Colonic mucosa (tissue), 4 donors: ENCODE results near the gene PINK1. TPM values are rescaled to one million over a fixed set of nuclear protein-coding genes. Genes with fewer than 3 reads are reported as not detected.
A peak's percentile ranks its signal among the peaks of the same experiment; 100 is the strongest.

ENCODE experiments used
- DNase-seq: peaks from one replicate; pipeline ENCODE4 v3.0.0-alpha.2; 2020
- H3K27ac ChIP-seq: fragments of 200-600 bp; one replicate; pipeline ENCODE4 v1.8.0; 2021
- H3K27me3 ChIP-seq: fragments of 200-600 bp; one replicate; pipeline ENCODE4 v1.8.0; 2021
- H3K36me3 ChIP-seq: fragments of 200-600 bp; one replicate; pipeline ENCODE4 v1.8.0; 2021
- H3K4me1 ChIP-seq: fragments of 200-600 bp; one replicate; pipeline ENCODE4 v1.8.0; 2021; ENCODE audit warnings: mild to moderate bottlenecking
- H3K4me3 ChIP-seq: fragments of 200-600 bp; one replicate; pipeline ENCODE4 v1.8.0; 2021
- H3K9ac ChIP-seq, 2 donors: one replicate each; pipeline ENCODE4 v1.7.0; 2013; ENCODE audit warnings: control low read depth in 2 of 2, low read depth in 2 of 2, low read length in 2 of 2
- H3K9me3 ChIP-seq: fragments of 200-600 bp; one replicate; pipeline ENCODE4 v1.8.0; 2021
- intact Hi-C: fragments of 100-400 bp; cut with DNase I; formaldehyde crosslinking; loops from one replicate; pipeline ENCODE4 v1.14.1; 2022
- total RNA-seq, 2 donors: library from RNA; stranded (reverse); fragmentation: NEBNext Ultra II Directional in 1 of 2; extraction: Animal tissue kit (Norgen Biotek cat#: 25700) in 1 of 2; gene quantifications; one replicate each; pipeline ENCODE4 v1.2.1, GENCODE V29; 2021
- TF ChIP-seq, protein P1 (sequence below): fragments of 200-600 bp; IDR thresholded peaks from one replicate; pipeline ENCODE4 v1.8.0; 2022; ENCODE audit warnings: antibody characterized with exemption, mild to moderate bottlenecking
- donor health status: healthy.
- donor health status: DM: no; HTN: no; CAD: no.
- donor health status: DM: no; HTN: no; CAD: no.

Gene PINK1
- total RNA-seq, 2 donors from 2014 or later, result 49.7 to 119 TPM

DNA sequence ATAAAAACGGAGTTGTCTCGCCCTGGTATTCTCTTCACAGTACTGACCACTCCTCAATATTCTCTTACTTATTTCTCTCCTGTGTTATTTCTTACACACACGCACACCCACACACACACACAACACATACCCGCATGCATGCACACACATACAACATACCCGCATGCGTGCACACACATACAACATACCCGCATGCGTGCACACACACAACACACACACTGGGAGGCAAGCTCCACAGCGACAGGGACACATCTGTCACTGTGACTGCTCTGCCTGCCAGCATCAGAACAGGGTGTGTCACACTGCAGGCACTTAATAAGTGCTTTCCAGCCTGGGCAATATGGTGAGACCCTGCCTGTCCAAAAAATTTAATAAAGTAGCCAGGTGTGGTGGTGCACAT lies 48.7 kb downstream of the PINK1 start:
- H3K4me3 ChIP-seq, result no peak overlapping the region
- TF ChIP-seq, protein P1, sequence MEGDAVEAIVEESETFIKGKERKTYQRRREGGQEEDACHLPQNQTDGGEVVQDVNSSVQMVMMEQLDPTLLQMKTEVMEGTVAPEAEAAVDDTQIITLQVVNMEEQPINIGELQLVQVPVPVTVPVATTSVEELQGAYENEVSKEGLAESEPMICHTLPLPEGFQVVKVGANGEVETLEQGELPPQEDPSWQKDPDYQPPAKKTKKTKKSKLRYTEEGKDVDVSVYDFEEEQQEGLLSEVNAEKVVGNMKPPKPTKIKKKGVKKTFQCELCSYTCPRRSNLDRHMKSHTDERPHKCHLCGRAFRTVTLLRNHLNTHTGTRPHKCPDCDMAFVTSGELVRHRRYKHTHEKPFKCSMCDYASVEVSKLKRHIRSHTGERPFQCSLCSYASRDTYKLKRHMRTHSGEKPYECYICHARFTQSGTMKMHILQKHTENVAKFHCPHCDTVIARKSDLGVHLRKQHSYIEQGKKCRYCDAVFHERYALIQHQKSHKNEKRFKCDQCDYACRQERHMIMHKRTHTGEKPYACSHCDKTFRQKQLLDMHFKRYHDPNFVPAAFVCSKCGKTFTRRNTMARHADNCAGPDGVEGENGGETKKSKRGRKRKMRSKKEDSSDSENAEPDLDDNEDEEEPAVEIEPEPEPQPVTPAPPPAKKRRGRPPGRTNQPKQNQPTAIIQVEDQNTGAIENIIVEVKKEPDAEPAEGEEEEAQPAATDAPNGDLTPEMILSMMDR, result no peak
- intact Hi-C loops, result no loop called here
- H3K9ac ChIP-seq, result no peak overlapping the region
- no peaks in the 10 kb centered on the region for H3K4me1 ChIP-seq
- H3K9me3 ChIP-seq, result no peaks in the 10 kb centered on the region
- no peak overlapping the region for H3K27ac ChIP-seq
- no peaks in the 10 kb centered on the region for H3K27me3 ChIP-seq
- no peaks in the 10 kb centered on the region for H3K36me3 ChIP-seq
- DNase-seq, result no peak

DNA sequence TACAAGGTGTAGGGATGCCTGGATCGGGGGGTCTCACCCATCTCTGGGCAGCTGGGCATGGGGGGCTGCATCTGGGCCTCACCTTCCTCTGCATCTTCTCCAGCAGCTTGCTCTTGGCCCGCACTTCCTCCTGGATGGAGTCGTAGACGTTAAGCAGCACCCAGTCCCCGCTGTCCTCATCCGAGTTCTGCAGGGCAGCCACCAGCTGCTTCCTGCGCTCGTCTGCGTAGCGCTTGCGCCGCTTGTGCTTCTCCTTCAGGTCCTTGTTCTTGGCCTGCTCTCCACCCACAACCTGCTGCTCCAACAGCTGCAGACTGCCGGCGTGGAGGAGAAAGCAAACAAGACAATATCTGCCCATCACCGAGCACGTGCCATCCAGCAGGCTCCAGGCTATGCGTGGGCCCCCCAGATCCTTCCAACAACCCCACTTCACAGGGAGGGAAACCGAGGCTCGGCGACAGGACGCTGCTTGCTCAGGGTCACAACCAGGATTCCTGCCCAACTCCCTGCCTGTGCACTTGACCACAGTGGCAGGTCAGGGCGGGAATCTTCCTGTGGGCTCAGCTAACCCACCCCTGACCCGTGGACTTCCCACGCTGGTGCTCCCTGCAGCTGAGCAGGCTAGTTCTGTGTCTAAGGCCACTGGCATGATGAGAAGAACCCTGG lies 49.4 kb downstream of the PINK1 start:
- no peak for DNase-seq
- Histone ChIP-seq H3K4me3 (no peak overlapping the region), H3K27ac (no peak overlapping the region), H3K9ac (no peak overlapping the region), H3K4me1 (no peaks in the 10 kb centered on the region), H3K27me3 (no peaks in the 10 kb centered on the region), H3K36me3 (no peaks in the 10 kb centered on the region), H3K9me3 (no peaks in the 10 kb centered on the region)
- intact Hi-C loops, result no loop called here
- TF ChIP-seq, protein P1, result no peak

DNA sequence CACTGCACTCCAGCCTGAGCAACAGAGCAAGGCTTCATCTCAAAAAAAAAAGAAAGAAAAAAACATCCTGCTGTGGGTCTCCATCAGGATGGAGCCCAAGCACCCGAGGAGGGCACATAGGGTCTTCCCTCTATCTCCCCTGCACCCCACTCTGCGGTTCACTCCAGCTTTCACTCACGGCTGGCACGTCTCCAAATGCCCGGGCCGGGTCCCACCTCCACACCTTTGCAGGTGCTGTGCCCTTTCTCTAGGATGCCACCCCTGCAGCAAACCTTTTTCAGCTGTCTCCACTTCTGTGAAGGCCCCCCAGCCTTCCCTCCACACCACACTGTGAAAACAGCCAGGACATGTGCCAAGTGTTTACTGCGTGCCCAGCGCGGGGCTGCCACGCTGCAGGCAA lies 50.4 kb downstream of the PINK1 start:
- Histone ChIP-seq H3K9me3 (no peaks in the 10 kb centered on the region), H3K27ac (no peak overlapping the region)
- intact Hi-C loops, result no loop called here

DNA sequence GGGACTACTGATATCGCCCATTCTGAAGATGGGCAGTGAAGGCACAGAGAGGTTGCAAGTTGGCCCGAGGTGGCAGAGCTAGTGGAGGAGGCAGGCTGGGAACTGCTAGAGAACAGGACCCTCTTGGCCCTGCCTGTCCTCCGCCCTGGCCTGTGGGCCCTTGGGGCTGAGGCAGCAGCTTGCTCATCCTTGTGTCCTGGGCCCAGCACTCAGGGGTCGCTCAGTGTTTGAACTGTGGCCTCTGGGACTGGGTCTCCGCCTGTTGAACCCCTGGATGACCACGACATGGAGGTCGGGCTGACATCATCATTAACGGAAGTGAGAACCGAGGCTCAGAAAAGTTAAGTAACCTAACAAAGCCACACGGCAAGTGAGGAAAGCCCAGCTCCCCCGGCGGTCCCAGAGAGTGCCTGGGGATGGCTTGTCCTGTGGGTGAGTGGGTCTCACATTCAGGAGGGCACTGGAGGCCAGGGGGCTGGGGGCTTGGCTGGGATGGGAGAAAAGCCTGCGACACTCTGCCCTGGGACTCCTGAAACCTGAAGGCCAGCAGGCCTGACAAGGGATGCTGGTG lies 50.9 kb downstream of the PINK1 start:
- intact Hi-C loops, result no loop called here
- Histone ChIP-seq H3K4me1 (no peaks in the 10 kb centered on the region), H3K9ac (no peak overlapping the region), H3K27me3 (no peaks in the 10 kb centered on the region), H3K9me3 (no peaks in the 10 kb centered on the region), H3K27ac (no peak overlapping the region), H3K36me3 (no peaks in the 10 kb centered on the region), H3K4me3 (no peak overlapping the region)
- DNase-seq, result no peak
- TF ChIP-seq, protein P1, result no peak

More for the DNA sequence above, 50.4 kb downstream of the PINK1 start:
- H3K4me3 ChIP-seq, result no peak overlapping the region
- TF ChIP-seq, protein P1, result no peak
- no peaks in the 10 kb centered on the region for H3K4me1 ChIP-seq
- no peaks in the 10 kb centered on the region for H3K36me3 ChIP-seq
- no peak for DNase-seq
- H3K27me3 ChIP-seq, result no peaks in the 10 kb centered on the region
- no peak overlapping the region for H3K9ac ChIP-seq

DNA sequence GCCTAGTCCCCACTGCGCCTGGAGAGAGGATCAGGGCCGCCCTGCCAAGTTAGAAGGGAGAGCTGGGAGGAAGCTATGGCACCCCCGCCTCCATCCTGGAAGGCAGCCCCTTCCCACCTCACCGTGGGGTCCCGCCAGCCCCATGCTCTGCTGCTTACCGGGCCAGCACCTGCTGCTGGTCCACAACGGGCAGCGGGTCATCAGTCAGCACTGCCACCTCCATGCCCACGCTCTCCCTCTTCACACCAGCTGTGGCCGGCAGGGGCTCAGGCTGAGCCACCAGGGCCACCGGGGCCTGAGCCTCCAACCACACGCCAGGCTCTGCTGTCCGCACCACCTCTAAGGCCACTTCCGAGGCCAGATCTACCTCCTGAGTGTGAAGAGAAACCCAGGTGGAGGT lies 51.4 kb downstream of the PINK1 start:
- TF ChIP-seq, protein P1, result no peak
- Histone ChIP-seq H3K4me3 (no peak overlapping the region), H3K9ac (peak overlapping the region in 1 of 2 donors; percentile 24), H3K9me3 (no peaks in the 10 kb centered on the region), H3K36me3 (no peaks in the 10 kb centered on the region), H3K4me1 (no peaks in the 10 kb centered on the region), H3K27ac (no peak overlapping the region), H3K27me3 (no peaks in the 10 kb centered on the region)
- no peak for DNase-seq
- intact Hi-C loops, result no loop called here
